Thyroid gland (tissue), 4 donors: Measurements from ENCODE around the gene ASIC5.

Source experiments
- POLR2A ChIP-seq, 2 donors: fragments of 450-650 bp; IDR thresholded peaks; one replicate each; pipeline ENCODE4 v1.6.1; 2017; ENCODE audit warnings: antibody characterized with exemption in 2 of 2, mild to moderate bottlenecking in 2 of 2, moderate library complexity in 1 of 2
- TF ChIP-seq, protein P1 (sequence below), 6 experiments: fragments of 200-600 bp in 3 of 6; fragments of 450-650 bp in 3 of 6; sonication (generic) in 3 of 6; IDR thresholded peaks; one replicate each; pipeline ENCODE4 v1.5.1; 2016 to 2019; ENCODE audit warnings: antibody characterized with exemption in 6 of 6, mild to moderate bottlenecking in 2 of 6, inconsistent platforms in 1 of 6, moderate library complexity in 1 of 6

- TF ChIP-seq POLR2A (IDR thresholded peaks at IDR 0.05), result no peak
- TF ChIP-seq, protein P1, sequence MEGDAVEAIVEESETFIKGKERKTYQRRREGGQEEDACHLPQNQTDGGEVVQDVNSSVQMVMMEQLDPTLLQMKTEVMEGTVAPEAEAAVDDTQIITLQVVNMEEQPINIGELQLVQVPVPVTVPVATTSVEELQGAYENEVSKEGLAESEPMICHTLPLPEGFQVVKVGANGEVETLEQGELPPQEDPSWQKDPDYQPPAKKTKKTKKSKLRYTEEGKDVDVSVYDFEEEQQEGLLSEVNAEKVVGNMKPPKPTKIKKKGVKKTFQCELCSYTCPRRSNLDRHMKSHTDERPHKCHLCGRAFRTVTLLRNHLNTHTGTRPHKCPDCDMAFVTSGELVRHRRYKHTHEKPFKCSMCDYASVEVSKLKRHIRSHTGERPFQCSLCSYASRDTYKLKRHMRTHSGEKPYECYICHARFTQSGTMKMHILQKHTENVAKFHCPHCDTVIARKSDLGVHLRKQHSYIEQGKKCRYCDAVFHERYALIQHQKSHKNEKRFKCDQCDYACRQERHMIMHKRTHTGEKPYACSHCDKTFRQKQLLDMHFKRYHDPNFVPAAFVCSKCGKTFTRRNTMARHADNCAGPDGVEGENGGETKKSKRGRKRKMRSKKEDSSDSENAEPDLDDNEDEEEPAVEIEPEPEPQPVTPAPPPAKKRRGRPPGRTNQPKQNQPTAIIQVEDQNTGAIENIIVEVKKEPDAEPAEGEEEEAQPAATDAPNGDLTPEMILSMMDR (IDR thresholded peaks at IDR 0.05), result no peak
Measured at GRCh38 chr4:155866177-155866576, at the start of gene ASIC5.
